Activated CD4-positive, alpha-beta T cell treated with anti-CD3 and anti-CD28 coated beads for 36 hours (primary cell): Measurements from ENCODE around the gene FOLR1. TPM values are rescaled to one million over a fixed set of nuclear protein-coding genes. Genes with fewer than 3 reads are reported as not detected.
"Not testable (repeated sequence)": the region's sequence is repeated elsewhere in the genome, so short reads cannot be mapped to it uniquely, and the experiment has no call there.

Experiments
- ATAC-seq: fragments of 200-7000 bp; cut with Tn5 transposase; one replicate; pipeline ENCODE4 v1.10.0; 2021; ENCODE audit warnings: mild to moderate bottlenecking, moderate library complexity
- CTCF ChIA-PET: fragments of 350-600 bp; sonication (Branson Sonifier 250); formaldehyde crosslinking; loops from one replicate; lab custom pipeline; 2021; ENCODE audit warnings: antibody characterized with exemption; lab: Charles Lee
- POLR2A ChIA-PET: fragments of 350-600 bp; sonication (Branson Sonifier 250); formaldehyde crosslinking; loops from one replicate; lab custom pipeline; 2021; ENCODE audit warnings: antibody characterized with exemption, inconsistent platforms; lab: Charles Lee
- DNase-seq: peaks from one replicate; pipeline ENCODE4 v3.0.0-alpha.2; 2020
- H3K27ac Mint-ChIP-seq: one replicate; pipeline ENCODE4 v1.8.0; 2021; ENCODE audit warnings: mixed read lengths
- H3K27me3 Mint-ChIP-seq: one replicate; pipeline ENCODE4 v1.8.0; 2021; ENCODE audit warnings: mixed read lengths
- H3K36me3 Mint-ChIP-seq: one replicate; pipeline ENCODE4 v1.8.0; 2021; ENCODE audit warnings: low read depth, mixed read lengths
- H3K4me1 Mint-ChIP-seq: one replicate; pipeline ENCODE4 v1.8.0; 2021; ENCODE audit warnings: mixed read lengths
- H3K4me3 Mint-ChIP-seq: one replicate; pipeline ENCODE4 v1.8.0; 2021; ENCODE audit warnings: mild to moderate bottlenecking, moderate library complexity, mixed read lengths
- H3K9me3 Mint-ChIP-seq: one replicate; pipeline ENCODE4 v1.8.0; 2021; ENCODE audit warnings: low read depth, mixed read lengths
- intact Hi-C, 2 experiments: fragments of 100-400 bp; cut with DNase I in 1 of 2; cut with micrococcal nuclease in 1 of 2; formaldehyde crosslinking; loops; one replicate each; pipeline versions ENCODE4 v1.14.2 to v1.15.1; 2022 to 2024; cut with DNase I, micrococcal nuclease
- total RNA-seq, 2 experiments: library from RNA; stranded (reverse); gene quantifications; one replicate each; pipeline ENCODE4 v1.2.3, GENCODE V29; 2021

The FOLR1 gene
- total RNA-seq, 2 experiments from 2014 or later, result not detected

DNA sequence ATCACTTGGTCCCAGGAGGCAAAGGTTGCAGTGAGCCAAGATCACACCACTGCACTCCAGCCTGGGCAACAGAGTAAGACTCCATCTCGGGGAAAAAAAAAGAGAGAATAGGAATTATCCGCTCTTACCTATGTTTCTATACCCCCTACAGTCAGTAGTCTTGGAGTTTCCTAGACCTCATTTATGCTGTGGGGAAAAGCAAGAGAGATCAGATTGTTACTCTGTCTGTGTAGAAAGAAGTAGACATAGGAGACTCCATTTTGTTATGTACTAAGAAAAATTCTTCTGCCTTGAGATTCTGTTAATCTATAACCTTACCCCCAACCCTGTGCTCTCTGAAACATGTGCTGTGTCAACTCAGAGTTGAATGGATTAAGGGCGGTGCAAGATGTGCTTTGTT lies 27.8 kb upstream of the FOLR1 start:
- H3K27me3 Mint-ChIP-seq, DNase-seq, H3K4me3 Mint-ChIP-seq, H3K36me3 Mint-ChIP-seq, CTCF ChIA-PET, ATAC-seq, H3K4me1 Mint-ChIP-seq, intact Hi-C loops, H3K27ac Mint-ChIP-seq, H3K9me3 Mint-ChIP-seq: not testable (repeated sequence)
- POLR2A ChIA-PET, result interaction anchor here (0.6 kb wide), 1 partner anchor 11 kb away, joined by 5 read pairs; no protein-coding TSS in a partner anchor

DNA sequence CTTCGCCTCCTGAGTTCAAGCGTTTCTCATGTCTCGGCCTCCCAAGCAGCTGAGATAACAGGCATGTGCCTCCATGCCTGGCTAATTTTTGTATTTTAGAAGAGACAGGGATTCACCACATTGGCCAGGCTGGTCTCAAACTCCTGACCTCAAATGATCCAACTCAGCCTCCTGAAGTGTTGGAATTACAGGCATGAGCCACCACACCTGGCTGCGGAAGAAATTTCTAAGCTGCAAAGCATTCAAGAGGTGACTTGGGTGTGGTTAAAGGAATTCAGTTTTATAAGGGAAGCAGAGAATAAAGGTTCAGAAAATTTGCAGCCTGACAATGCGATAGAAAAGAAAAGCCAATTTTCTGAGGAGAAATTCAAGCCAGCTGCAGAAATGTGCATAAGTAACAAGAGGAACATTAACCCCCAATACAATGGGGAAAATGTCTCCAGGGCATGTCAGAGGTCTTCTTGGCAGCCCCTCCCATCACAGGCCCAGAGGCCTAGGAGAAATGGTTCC lies 22.8 kb upstream of the FOLR1 start:
- intact Hi-C loops, H3K4me3 Mint-ChIP-seq, ATAC-seq, H3K4me1 Mint-ChIP-seq, POLR2A ChIA-PET, H3K27me3 Mint-ChIP-seq, H3K9me3 Mint-ChIP-seq, DNase-seq, H3K27ac Mint-ChIP-seq, H3K36me3 Mint-ChIP-seq: not testable (repeated sequence)
- CTCF ChIA-PET, result interaction anchor here (0.6 to 0.7 kb wide), 2 partner anchors 137 to 327 kb away, joined by 3 read pairs; no protein-coding TSS in a partner anchor

DNA sequence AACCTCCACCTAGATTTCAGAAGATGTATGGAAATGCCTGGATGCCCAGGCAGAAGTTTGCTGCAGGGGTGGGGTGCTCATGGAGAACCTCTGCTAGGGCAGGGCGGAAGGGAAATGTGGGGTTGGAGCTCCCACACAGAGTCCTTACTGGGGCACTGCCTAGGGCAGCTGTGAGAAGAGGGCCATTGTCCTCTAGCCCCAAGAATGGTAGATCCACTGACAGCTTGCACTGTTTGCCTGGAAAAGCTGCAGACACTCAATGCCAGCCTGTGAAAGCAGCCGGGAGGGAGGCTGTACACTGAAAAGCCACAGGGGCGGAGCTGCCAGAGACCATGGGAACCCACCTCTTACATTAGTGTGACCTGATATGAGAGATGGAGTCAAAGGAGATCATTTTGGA lies 22.2 kb upstream of the FOLR1 start:
- ATAC-seq, H3K27ac Mint-ChIP-seq, H3K27me3 Mint-ChIP-seq, H3K4me3 Mint-ChIP-seq, H3K9me3 Mint-ChIP-seq, POLR2A ChIA-PET, H3K36me3 Mint-ChIP-seq, intact Hi-C loops, DNase-seq, H3K4me1 Mint-ChIP-seq: not testable (repeated sequence)
- CTCF ChIA-PET, result interaction anchor here (0.6 kb wide), 1 partner anchor 137 kb away, joined by 3 read pairs; no protein-coding TSS in a partner anchor

DNA sequence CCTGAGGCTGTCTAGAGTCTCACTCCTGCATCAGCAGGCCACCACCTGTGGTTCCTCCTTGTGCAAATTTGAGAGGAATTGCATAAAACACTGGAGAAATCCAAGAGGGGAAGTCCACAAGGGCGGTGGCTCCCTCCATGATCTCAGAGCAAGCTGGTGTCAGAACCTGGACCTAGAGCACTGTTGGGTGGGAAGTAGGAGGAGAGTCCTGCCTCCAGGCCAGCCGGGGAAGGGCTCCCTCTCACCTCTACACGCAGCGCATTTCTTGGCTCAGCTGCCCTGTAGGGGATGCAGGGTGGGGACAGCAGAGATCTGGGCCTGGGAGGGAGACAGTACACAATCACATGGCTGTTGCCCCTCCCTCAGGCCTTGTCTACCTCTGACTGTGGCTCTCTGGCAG lies 19.9 kb upstream of the FOLR1 start:
- intact Hi-C loops, H3K36me3 Mint-ChIP-seq, DNase-seq, H3K4me1 Mint-ChIP-seq, ATAC-seq, H3K27me3 Mint-ChIP-seq, H3K9me3 Mint-ChIP-seq, H3K4me3 Mint-ChIP-seq, POLR2A ChIA-PET, H3K27ac Mint-ChIP-seq, CTCF ChIA-PET: not testable (repeated sequence)

DNA sequence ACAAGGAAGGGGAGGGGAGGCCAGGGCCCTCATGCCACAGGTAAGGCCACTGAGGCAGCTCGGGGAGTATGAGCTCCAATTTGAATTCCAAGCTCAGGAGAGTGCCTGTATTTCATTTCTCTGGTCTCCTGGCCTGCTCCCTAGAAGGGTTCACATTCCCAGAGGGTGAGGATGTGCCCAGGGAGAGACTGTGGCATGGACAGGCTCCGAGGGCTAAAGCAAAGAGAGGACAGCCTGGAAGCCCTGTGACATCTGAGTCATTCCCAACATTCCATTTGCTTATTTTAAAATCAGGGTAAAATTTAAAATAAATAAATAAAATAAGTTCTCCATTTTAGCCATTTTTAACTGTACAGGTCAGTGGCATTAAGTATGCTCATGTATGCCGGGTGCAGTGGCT lies 18.6 kb upstream of the FOLR1 start:
- no peak for ATAC-seq
- Mint-ChIP-seq H3K4me3 (no peak overlapping the region), H3K27me3 (peaks cover 2% of the 10 kb centered on the region), H3K9me3 (no peaks in the 10 kb centered on the region), H3K36me3 (no peaks in the 10 kb centered on the region), H3K4me1 (no peaks in the 10 kb centered on the region), H3K27ac (no peak overlapping the region)
- ChIA-PET CTCF (interaction anchor here (1.0 kb wide), 1 partner anchor 29 kb away, joined by 3 read pairs; no protein-coding TSS in a partner anchor), POLR2A (no interaction called here)
- no peak for DNase-seq
- intact Hi-C loops, result no loop called here

DNA sequence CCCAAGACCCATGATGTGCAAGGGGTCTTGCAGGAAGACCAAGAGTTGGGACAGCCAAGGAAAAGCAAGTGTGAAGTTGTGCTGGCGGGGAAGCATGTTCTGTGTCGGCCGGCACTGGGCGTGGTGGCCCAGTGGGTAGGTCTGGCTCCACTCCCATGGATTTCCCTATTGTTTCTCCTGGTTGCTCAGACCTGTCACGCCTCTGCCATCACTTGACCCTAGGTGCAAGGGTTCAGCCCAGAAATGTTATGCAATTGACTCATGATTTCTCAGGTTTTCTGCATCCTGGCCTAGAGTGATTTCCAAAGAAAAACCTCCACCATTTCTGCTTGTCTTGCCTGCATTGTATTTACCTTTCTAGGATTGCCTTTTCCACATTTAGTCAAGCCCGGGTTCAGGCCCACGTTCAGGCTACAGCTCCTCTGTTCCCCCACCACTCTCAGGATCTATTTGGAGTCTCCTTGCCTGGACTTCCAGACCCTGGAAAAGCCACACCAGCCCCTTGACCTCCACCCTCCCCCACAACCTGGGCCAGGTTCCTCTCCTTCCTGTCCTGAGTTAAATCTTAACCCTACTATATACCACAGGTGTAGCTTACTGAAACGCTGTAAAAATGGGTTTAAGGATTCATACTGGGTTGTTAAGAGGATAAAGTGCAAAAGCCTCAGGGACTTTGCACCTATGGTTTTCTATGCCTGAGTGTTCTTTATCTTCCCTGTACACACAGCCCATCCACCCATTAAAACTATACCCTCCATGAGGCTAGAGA lies 17.5 kb upstream of the FOLR1 start:
- peaks cover 2% of the 10 kb centered on the region for H3K27me3 Mint-ChIP-seq
- intact Hi-C loops, result no loop called here
- H3K36me3 Mint-ChIP-seq, result no peaks in the 10 kb centered on the region
- ChIA-PET POLR2A (no interaction called here), CTCF (interaction anchor here (0.5 to 1.0 kb wide), 3 partner anchors 8 to 260 kb away, joined by 3 to 4 read pairs (median 4); partner anchors contain the start of gene CLPB)
- no peaks in the 10 kb centered on the region for H3K4me1 Mint-ChIP-seq
- DNase-seq (no peak), ATAC-seq (no peak)
- H3K9me3 Mint-ChIP-seq, result no peaks in the 10 kb centered on the region
- H3K27ac Mint-ChIP-seq, result no peak overlapping the region
- H3K4me3 Mint-ChIP-seq, result no peak overlapping the region

DNA sequence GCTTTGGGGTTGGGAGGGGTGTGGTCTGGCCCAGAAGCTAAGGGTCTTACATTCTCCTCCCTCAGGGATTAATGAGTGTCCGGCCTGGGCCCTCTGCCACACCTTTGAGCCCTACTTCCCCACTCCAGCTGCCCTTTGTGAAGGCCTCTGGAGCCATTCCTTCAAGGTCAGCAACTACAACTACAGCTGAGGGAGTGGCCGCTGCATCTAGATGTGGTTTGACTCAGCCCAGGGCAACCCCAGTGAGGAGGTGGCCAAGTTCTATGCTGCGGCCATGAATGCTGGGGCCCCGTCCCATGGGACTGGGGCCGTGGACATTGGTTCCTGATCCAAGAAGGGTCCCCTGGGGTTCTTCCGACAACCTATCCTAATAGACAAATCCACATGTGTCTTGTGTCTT lies 14.3 kb upstream of the FOLR1 start:
- intact Hi-C loops, result no loop called here
- peaks cover 10% of the 10 kb centered on the region for H3K4me1 Mint-ChIP-seq
- ATAC-seq (no peak), DNase-seq (no peak)
- no peaks in the 10 kb centered on the region for H3K9me3 Mint-ChIP-seq
- CTCF ChIA-PET, result interaction anchor here (1.6 kb wide), 1 partner anchor 34 kb away, joined by 6 read pairs; no protein-coding TSS in a partner anchor
- peaks cover 2% of the 10 kb centered on the region for H3K27me3 Mint-ChIP-seq
- no peaks in the 10 kb centered on the region for H3K36me3 Mint-ChIP-seq
- no peak overlapping the region for H3K4me3 Mint-ChIP-seq
- H3K27ac Mint-ChIP-seq, result no peak overlapping the region
- POLR2A ChIA-PET, result no interaction called here

DNA sequence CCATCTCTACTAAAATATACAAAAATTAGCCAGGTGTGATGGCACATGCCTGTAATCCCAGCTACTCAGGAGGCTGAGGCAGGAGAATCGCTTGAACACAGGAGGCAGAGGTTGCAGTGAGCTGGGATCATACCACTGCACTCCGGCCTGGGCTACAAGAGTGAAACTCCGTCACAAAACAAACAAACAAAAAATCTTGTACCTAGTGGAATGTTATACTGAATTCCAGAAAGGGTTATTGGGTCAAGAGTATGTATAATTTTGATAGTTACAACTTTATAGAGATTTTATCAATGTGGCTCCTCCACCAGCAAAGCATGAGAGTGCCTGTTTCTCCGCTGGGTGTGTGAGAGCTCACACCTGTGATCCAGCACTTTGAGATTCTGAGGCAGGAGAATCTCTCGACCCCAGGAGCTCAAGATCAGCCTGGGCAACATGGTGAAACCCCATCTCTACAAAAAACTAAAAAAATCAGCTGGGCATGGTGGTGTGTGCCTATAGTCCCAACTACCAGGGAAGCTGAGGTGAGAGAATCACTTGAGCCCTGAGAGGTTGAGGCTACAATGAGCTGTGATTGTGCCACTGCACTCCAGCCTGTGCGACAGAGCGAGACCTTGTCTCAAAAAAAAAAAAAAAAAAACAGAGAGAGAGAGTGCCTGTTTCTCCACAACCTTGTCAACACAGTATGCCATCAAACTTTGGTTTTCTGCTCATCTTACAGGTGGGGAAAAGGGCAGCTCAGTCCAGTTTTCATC lies 12.7 kb upstream of the FOLR1 start:
- H3K9me3 Mint-ChIP-seq, result no peaks in the 10 kb centered on the region
- DNase-seq (no peak), ATAC-seq (no peak)
- H3K36me3 Mint-ChIP-seq, result no peaks in the 10 kb centered on the region
- intact Hi-C loops, result no loop called here
- no peak overlapping the region for H3K4me3 Mint-ChIP-seq
- peaks cover 12% of the 10 kb centered on the region for H3K4me1 Mint-ChIP-seq
- ChIA-PET POLR2A (no interaction called here), CTCF (interaction anchor here (1.1 to 1.4 kb wide), 2 partner anchors 154 to 252 kb away, joined by 3 to 6 read pairs; no protein-coding TSS in a partner anchor)
- no peak overlapping the region for H3K27ac Mint-ChIP-seq
- peaks cover 6% of the 10 kb centered on the region for H3K27me3 Mint-ChIP-seq

DNA sequence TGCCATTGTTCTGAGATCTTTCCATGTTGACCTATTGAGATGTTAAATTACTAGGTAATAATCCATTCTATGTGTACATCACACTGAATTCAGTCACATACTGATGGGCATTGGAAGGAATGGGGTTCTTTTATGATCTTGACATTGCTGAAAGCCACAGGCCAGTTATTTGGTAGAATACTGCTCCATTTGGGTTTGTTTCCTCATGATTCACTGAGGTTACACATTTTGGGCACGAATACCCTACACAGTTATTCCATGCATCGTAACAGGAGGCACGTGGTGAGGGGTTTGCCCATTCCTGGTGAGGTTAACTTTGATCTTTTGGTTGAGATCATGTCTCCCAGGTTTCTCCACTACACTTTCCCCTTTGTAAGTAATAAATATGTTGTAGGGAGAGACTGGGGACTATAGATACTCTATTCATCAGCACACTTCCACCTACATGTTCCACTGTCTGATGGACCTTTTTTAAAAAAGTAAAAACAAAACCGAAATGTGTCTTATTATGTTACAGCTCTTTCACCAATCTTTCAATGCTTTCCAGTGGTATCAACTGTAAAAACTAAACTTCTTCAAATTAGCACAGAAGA lies 12.0 kb upstream of the FOLR1 start:
- CTCF ChIA-PET, result interaction anchor here (0.7 to 1.4 kb wide), 6 partner anchors 32 to 251 kb away, joined by 3 to 6 read pairs (median 3); no protein-coding TSS in a partner anchor
- Mint-ChIP-seq H3K4me3 (no peak overlapping the region), H3K27me3 (peaks cover 6% of the 10 kb centered on the region), H3K36me3 (no peaks in the 10 kb centered on the region), H3K9me3 (no peaks in the 10 kb centered on the region), H3K27ac (peak overlapping the region; percentile 12), H3K4me1 (peaks cover 12% of the 10 kb centered on the region)
- intact Hi-C loops, result no loop called here
- peak; percentile 56 for ATAC-seq
- DNase-seq, result peak; percentile 16
- POLR2A ChIA-PET, result no interaction called here

DNA sequence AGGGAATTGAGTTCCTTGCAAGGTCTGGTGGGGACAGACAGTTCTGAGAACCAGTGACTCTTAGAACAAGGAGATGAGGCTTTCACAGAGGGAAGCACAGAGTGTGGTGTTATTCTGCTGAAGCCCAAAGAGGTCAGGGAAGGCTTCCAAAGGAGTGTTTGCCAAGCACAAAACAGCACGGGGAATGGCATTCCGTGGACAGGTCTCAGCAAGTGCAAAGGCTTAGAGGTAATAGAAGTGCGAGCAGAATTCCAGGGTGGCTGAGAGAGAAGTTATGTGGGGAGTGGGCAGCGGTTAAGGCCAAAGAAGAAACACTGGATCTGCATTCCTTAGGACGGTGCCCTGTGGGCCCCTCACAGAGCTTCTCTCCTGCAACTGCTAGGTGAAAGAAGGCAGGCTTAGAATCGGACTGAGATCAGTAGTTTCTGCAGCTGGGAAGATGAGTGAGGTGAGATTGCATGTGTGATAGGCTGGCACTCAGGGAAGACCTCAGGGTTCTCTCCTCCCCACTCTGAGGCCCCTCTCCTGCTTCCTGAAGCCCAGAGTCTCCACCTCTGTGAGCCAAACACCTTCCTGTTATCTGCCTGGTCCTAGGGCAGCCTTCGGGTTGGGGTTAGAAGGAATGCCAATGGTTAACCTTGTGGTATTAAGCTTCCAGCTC lies 10.9 kb upstream of the FOLR1 start:
- intact Hi-C loops, result loop anchor here in 1 of 2 experiments (1.0 kb wide), 1 partner anchor 38 kb away; no protein-coding TSS in a partner anchor
- CTCF ChIA-PET, result interaction anchor here (0.6 to 1.4 kb wide), 4 partner anchors 33 to 205 kb away, joined by 3 to 4 read pairs (median 3); no protein-coding TSS in a partner anchor
- H3K27me3 Mint-ChIP-seq, DNase-seq, POLR2A ChIA-PET, H3K4me3 Mint-ChIP-seq, H3K9me3 Mint-ChIP-seq, H3K36me3 Mint-ChIP-seq, ATAC-seq, H3K27ac Mint-ChIP-seq: not testable (repeated sequence)
- peaks cover 12% of the 10 kb centered on the region for H3K4me1 Mint-ChIP-seq
